Measurements from ENCODE around the gene RDH12.

GRCh38 chr14:67721875-67722274 lies 20.2 kb downstream of the RDH12 start:
- TF ChIP-seq POLR2A (IDR thresholded peaks at IDR 0.05) = no peak
- TF ChIP-seq CTCF (IDR thresholded peaks at IDR 0.05) = no peak
